AG10803 (cell line): ENCODE results near the gene IL26.

Experiments used
- DNase-seq: peaks from one replicate; pipeline ENCODE4 v3.0.0; 2010; ENCODE audit warnings: low read depth
- H3K4me3 ChIP-seq: 2 replicates; pipeline ENCODE4 v1.5.1; 2011; ENCODE audit warnings: mild to moderate bottlenecking, low read length, control low read depth
- CTCF ChIP-seq: conservative IDR thresholded peaks from 2 replicates; pipeline ENCODE4 v1.5.1; 2011; ENCODE audit warnings: mild to moderate bottlenecking, low read length, control low read depth, inconsistent platforms

Gene IL26

DNA sequence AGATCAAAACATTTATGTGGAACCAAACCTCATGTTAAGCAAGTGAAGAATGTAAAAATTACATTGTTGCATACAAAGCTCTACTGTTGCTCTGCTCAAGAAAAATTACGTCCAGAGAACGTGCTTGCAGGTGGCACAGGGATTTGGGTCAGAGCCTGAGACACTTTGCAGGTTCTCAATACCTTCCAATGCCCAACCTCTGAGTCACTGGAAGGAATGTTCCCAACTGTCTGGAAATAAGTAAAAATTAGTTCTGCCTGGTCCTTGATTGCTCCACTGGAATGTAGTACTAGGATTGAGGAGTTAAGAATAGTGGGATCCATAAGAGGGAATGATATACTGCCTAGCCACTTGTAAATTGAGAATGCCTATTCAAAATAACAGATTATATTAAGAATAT, 63.2 kb downstream of the IL26 start:
- no peak for TF ChIP-seq CTCF
- H3K4me3 ChIP-seq = no peak overlapping the region
- no peak for DNase-seq

- no peak for TF ChIP-seq CTCF
- no peak for DNase-seq
These were observed 65.8 kb downstream of the IL26 start, which contains the start of gene IFNG for GRCh38 chr12:68159681-68160304. Gene IFNG, minus strand, starts transcription at chr12:68159740. Its CDS starts 125 bp downstream, at chr12:68159615.

DNA sequence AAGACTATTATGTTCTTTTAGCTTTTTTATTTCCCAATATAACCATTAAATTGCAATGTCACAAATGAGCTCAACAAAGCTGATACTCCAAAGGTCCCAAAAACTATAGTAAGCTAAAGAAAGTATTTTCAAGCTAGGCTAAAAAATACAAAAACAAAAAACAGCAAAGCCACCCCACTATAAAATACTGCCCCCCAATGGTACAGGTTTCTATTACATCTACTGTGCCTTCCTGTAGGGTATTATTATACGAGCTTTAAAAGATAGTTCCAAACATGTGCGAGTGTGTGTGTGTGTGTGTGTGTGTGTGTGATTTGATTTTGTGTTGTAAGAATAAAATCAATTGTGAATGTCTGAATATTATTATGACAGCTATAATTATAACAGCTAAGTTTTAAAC, 67.2 kb downstream of the IL26 start:
- peak; percentile 62 for TF ChIP-seq CTCF
- peak; percentile 17 for DNase-seq
- no peak overlapping the region for H3K4me3 ChIP-seq

More at GRCh38 chr12:68159681-68160304, 65.8 kb downstream of the IL26 start, which contains the start of gene IFNG:
- no peak within 1 kb of the TSS for H3K4me3 ChIP-seq

GRCh38 chr12:68157380-68157779, 68.2 kb downstream of the IL26 start:
- no peak overlapping the region for H3K4me3 ChIP-seq
- no peak for DNase-seq
- TF ChIP-seq CTCF = no peak

DNA sequence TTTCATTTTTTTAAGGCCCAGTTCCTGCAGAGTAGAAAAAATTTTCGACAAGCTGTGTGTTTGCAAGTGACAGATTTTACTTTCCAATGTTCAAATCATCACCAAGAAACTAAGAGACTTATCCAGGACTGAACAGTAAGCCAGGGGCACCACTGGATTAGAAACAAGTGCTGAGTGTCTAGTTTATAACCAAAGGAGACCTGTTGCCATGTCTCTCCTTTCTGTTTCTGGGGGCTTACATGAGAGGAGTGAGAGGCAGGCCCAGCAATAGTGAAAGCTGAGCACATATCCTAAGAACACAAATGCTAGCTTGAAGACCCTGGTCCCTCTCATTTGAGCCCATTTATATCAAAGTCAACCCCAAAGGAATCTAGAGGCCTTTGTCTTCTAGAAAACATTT, 69.0 kb downstream of the IL26 start:
- DNase-seq = no peak
- TF ChIP-seq CTCF = no peak
- H3K4me3 ChIP-seq = no peak overlapping the region

DNA sequence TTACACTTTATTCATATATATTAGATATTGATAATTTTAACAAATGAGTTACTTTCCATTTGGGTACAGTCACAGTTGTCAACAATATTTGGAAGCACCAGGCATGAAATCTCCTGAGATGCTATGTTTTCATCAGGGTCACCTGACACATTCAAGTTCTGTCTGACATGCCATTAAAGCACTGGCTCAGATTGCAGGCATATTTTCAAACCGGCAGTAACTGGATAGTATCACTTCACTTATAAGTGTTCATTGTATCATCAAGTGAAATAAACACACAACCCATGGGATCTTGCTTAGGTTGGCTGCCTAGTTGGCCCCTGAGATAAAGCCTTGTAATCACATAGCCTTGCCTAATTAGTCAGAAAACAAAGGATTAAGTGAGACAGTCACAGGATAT, 70.8 kb downstream of the IL26 start:
- no peak overlapping the region for H3K4me3 ChIP-seq
- TF ChIP-seq CTCF = no peak
- DNase-seq = no peak
